IPS-18c (cell line): ENCODE measurements around the gene ADARB1.

ENCODE experiments used
- H3K4me3 ChIP-seq: 2 replicates; pipeline ENCODE4 v1.7.0; 2013; ENCODE audit warnings: low read depth, mild to moderate bottlenecking, low read length, moderate library complexity; ENCODE audit not compliant: insufficient read depth
- H3K9me3 ChIP-seq: one replicate; pipeline ENCODE4 v1.6.1; 2013; ENCODE audit warnings: mild to moderate bottlenecking, low read length, moderate library complexity; ENCODE audit not compliant: control insufficient read depth, insufficient read depth

ADARB1 gene

GRCh38 chr21:45257673-45258341, 183.4 kb downstream of the ADARB1 start:
- no peaks in the 10 kb centered on the region for H3K9me3 ChIP-seq

GRCh38 chr21:45258466-45258865, 184.1 kb downstream of the ADARB1 start:
- Histone ChIP-seq H3K9me3 (no peaks in the 10 kb centered on the region), H3K4me3 (no peak overlapping the region)

More at GRCh38 chr21:45257673-45258341, 183.4 kb downstream of the ADARB1 start:
- H3K4me3 ChIP-seq, result no peak overlapping the region

- Histone ChIP-seq H3K9me3 (no peaks in the 10 kb centered on the region), H3K4me3 (no peak overlapping the region)
Observed at GRCh38 chr21:45259206-45259840, 184.9 kb downstream of the ADARB1 start.

GRCh38 chr21:45260191-45260825, 185.9 kb downstream of the ADARB1 start:
- no peak overlapping the region for H3K4me3 ChIP-seq
- H3K9me3 ChIP-seq, result no peaks in the 10 kb centered on the region

GRCh38 chr21:45261093-45261492, 186.7 kb downstream of the ADARB1 start:
- Histone ChIP-seq H3K4me3 (no peak overlapping the region), H3K9me3 (no peaks in the 10 kb centered on the region)

- Histone ChIP-seq H3K9me3 (no peaks in the 10 kb centered on the region), H3K4me3 (no peak overlapping the region)
Observed at GRCh38 chr21:45262041-45262581, 187.7 kb downstream of the ADARB1 start.

- H3K9me3 ChIP-seq, result no peaks in the 10 kb centered on the region
- H3K4me3 ChIP-seq, result no peak overlapping the region
Observed at GRCh38 chr21:45262616-45263015, 188.2 kb downstream of the ADARB1 start.

- no peak overlapping the region for H3K4me3 ChIP-seq
- H3K9me3 ChIP-seq, result no peaks in the 10 kb centered on the region
Observed at GRCh38 chr21:45263534-45263933, 189.2 kb downstream of the ADARB1 start.

GRCh38 chr21:45264146-45264911, 189.9 kb downstream of the ADARB1 start:
- no peaks in the 10 kb centered on the region for H3K9me3 ChIP-seq
- H3K4me3 ChIP-seq, result no peak overlapping the region

GRCh38 chr21:45264912-45265515, 190.6 kb downstream of the ADARB1 start:
- Histone ChIP-seq H3K4me3 (no peak overlapping the region), H3K9me3 (no peaks in the 10 kb centered on the region)

- Histone ChIP-seq H3K4me3 (no peak overlapping the region), H3K9me3 (no peaks in the 10 kb centered on the region)
Observed at GRCh38 chr21:45265721-45266517, 191.5 kb downstream of the ADARB1 start.

- H3K9me3 ChIP-seq, result no peaks in the 10 kb centered on the region
- no peak overlapping the region for H3K4me3 ChIP-seq
Observed at GRCh38 chr21:45266518-45267389, 192.4 kb downstream of the ADARB1 start.

- Histone ChIP-seq H3K9me3 (no peaks in the 10 kb centered on the region), H3K4me3 (no peak overlapping the region)
Observed at GRCh38 chr21:45267390-45267760, 193.0 kb downstream of the ADARB1 start.

- no peak overlapping the region for H3K4me3 ChIP-seq
- no peaks in the 10 kb centered on the region for H3K9me3 ChIP-seq
Observed at GRCh38 chr21:45269861-45270260, 195.5 kb downstream of the ADARB1 start.

- Histone ChIP-seq H3K4me3 (no peak overlapping the region), H3K9me3 (no peaks in the 10 kb centered on the region)
Observed at GRCh38 chr21:45270306-45270821, 196.0 kb downstream of the ADARB1 start.
